ENCODE measurements around the gene METRN. TPM values are rescaled to one million over a fixed set of nuclear protein-coding genes. Genes with fewer than 3 reads are reported as not detected.

Gene METRN
- total RNA-seq, 4 donors from 2014 or later, result 4.9 to 47.2 (median 35.2) TPM

DNA sequence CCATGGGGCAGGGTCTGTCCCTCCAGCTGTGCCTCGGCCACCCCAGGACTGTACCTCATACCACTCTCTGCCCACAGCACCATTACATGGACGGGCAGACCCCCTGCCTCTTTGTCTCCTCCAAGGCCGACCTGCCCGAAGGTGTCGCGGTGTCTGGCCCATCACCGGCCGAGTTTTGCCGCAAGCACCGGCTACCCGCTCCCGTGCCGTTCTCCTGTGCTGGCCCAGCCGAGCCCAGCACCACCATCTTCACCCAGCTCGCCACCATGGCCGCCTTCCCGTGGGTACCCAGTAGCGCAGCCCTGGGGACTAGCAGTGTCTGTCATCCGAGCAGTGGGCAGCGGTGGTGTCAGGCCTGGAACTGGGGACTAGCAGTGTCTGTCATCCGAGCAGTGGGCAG, 42.1 kb upstream of the METRN start:
- no peak for TF ChIP-seq POLR2AphosphoS5 (IDR thresholded peaks at IDR 0.05)
- no peak for TF ChIP-seq POLR2A (IDR thresholded peaks at IDR 0.05)
- TF ChIP-seq, protein P1, sequence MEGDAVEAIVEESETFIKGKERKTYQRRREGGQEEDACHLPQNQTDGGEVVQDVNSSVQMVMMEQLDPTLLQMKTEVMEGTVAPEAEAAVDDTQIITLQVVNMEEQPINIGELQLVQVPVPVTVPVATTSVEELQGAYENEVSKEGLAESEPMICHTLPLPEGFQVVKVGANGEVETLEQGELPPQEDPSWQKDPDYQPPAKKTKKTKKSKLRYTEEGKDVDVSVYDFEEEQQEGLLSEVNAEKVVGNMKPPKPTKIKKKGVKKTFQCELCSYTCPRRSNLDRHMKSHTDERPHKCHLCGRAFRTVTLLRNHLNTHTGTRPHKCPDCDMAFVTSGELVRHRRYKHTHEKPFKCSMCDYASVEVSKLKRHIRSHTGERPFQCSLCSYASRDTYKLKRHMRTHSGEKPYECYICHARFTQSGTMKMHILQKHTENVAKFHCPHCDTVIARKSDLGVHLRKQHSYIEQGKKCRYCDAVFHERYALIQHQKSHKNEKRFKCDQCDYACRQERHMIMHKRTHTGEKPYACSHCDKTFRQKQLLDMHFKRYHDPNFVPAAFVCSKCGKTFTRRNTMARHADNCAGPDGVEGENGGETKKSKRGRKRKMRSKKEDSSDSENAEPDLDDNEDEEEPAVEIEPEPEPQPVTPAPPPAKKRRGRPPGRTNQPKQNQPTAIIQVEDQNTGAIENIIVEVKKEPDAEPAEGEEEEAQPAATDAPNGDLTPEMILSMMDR (IDR thresholded peaks at IDR 0.05), result no peak
- TF ChIP-seq EP300 (IDR thresholded peaks at IDR 0.05; ENCODE audit: low read depth), result no peak
- Histone ChIP-seq H3K4me3 (no peak overlapping the region), H3K9me3 (no peaks in the 10 kb centered on the region), H3K27ac (no peak overlapping the region), H3K36me3 (peaks cover 0 to 26% (median 5%) of the 10 kb centered on the region in 4 donors), H3K4me1 (peaks cover 25 to 50% (median 37%) of the 10 kb centered on the region in 4 donors), H3K27me3 (no peaks in the 10 kb centered on the region)
- DNase-seq, result no peak
- intact Hi-C loops (cut with DNase I; ENCODE audit: low total_unique reads) (no loop called here), in situ Hi-C loops (cut with MboI; ENCODE audit: low pct_ligation_motif_present in 1 of 4, low pct_unique_long_range_greater_than_20kb in 1 of 4, low sequenced_read_pairs in 3 of 4) (no loop called here)
- WGBS, 2 donors (ENCODE audit: low coverage in 1 of 2), result 89% methylated on average over 21 of the region's 21 CpGs; no CpG with 5 or more reads in 1 of the 2 donors

DNA sequence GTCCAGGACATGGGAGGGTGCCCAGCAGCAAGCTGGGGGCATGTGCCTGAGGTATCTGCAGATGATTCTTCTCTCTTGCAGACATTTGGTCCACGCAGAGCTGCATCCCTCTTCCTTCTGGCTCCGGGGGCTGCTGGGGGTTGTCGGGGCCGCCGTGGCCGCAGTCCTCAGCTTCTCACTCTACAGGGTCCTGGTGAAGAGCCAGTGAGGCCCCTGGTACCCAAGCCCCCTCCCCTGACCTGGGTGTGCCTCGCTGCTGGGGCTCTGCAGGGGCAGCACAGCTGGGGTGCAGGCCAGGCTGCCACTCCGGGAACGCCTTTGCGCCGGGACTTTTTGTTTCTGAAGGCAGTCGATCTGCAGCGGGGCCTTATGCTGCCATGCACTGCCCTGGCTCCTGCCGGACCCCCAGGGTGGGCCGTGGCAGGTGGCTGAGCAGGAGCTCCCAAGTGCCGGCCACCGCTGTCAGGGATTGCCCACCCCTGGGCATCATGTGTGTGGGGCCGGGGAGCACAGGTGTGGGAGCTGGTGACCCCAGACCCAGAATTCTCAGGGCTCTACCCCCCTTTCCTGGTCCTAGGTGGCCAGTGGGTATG, 41.4 kb upstream of the METRN start:
- TF ChIP-seq, protein P1 (IDR thresholded peaks at IDR 0.05), result no peak
- TF ChIP-seq POLR2AphosphoS5 (IDR thresholded peaks at IDR 0.05), result no peak
- no peak for TF ChIP-seq POLR2A (IDR thresholded peaks at IDR 0.05)
- TF ChIP-seq EP300 (IDR thresholded peaks at IDR 0.05; ENCODE audit: low read depth), result no peak
- in situ Hi-C loops (cut with MboI; ENCODE audit: low pct_ligation_motif_present in 1 of 4, low pct_unique_long_range_greater_than_20kb in 1 of 4, low sequenced_read_pairs in 3 of 4), result no loop called here
- H3K27ac ChIP-seq, result no peak overlapping the region
- H3K4me3 ChIP-seq, result no peak overlapping the region
- H3K9me3 ChIP-seq, result no peaks in the 10 kb centered on the region
- WGBS, 2 donors (ENCODE audit: low coverage in 1 of 2), result 88% methylated on average over 15 of the region's 18 CpGs; no CpG with 5 or more reads in 1 of the 2 donors
- H3K4me1 ChIP-seq, result peaks cover 25 to 50% (median 37%) of the 10 kb centered on the region in 4 donors
- H3K27me3 ChIP-seq, result no peaks in the 10 kb centered on the region
- H3K36me3 ChIP-seq, result peaks cover 0 to 26% (median 5%) of the 10 kb centered on the region in 4 donors
- DNase-seq, result no peak
- intact Hi-C loops (cut with DNase I; ENCODE audit: low total_unique reads), result no loop called here

DNA sequence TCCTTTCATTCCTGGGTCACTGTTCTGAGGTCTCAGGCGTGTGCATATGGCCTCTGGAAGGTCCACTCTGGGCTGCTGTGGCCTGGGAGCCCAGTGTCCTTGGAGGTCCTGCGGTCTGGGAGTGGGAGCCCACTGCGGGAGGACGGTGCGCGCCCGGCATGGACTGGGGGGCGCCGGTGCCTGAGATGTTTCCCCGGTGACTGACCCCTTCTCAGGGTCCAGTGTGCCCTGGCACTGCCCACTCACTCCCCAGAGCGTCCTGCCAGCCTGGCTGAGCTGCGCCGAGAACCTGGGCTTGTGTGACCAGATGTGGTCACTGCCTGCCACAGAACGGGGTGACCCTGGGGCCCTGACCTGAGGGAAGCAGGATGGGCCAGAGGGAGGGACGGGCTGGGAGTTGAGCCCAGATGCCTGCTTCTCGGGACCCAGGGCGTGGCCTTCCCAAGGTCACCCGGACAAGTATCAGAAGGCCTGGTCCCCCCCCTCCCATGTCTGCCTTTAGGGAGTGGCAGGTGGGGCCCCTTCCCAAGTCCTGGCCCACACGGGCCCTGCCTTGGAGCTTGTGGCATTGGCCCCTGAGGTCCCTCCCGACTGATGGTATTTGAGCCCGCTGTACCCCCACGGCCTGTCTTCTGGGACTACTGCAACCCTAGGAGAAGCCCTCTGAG, 40.6 kb upstream of the METRN start:
- TF ChIP-seq EP300 (IDR thresholded peaks at IDR 0.05; ENCODE audit: low read depth) (no peak), POLR2A (IDR thresholded peaks at IDR 0.05) (no peak), POLR2AphosphoS5 (IDR thresholded peaks at IDR 0.05) (no peak)
- TF ChIP-seq, protein P1 (IDR thresholded peaks at IDR 0.05), result no peak
- H3K4me1 ChIP-seq, result peaks cover 20 to 50% (median 33%) of the 10 kb centered on the region in 4 donors
- WGBS, 2 donors (ENCODE audit: low coverage in 1 of 2), result 76% methylated on average over 20 of the region's 22 CpGs; no CpG with 5 or more reads in 1 of the 2 donors
- no peak for DNase-seq
- H3K9me3 ChIP-seq, result no peaks in the 10 kb centered on the region
- peak overlapping the region in 1 of 4 donors; percentile 69 for H3K27ac ChIP-seq
- H3K4me3 ChIP-seq, result no peak overlapping the region
- H3K36me3 ChIP-seq, result peaks cover 0 to 26% (median 5%) of the 10 kb centered on the region in 4 donors
- in situ Hi-C loops (cut with MboI; ENCODE audit: low pct_ligation_motif_present in 1 of 4, low pct_unique_long_range_greater_than_20kb in 1 of 4, low sequenced_read_pairs in 3 of 4) (no loop called here), intact Hi-C loops (cut with DNase I; ENCODE audit: low total_unique reads) (no loop called here)
- no peaks in the 10 kb centered on the region for H3K27me3 ChIP-seq

Measured in transverse colon (tissue), 4 donors.